Neural crest cell (in vitro differentiated cells): Measurements from ENCODE around the gene ACAP3. TPM values are rescaled to one million over a fixed set of nuclear protein-coding genes. Genes with fewer than 3 reads are reported as not detected.

Experiments
- DNase-seq: peaks from one replicate; pipeline ENCODE4 v3.0.0; 2021; ENCODE audit warnings: low read depth, mixed read lengths, low spot score
- H3K27ac Mint-ChIP-seq: one replicate; pipeline ENCODE4 v1.8.0; 2021; ENCODE audit warnings: mild to moderate bottlenecking, mixed read lengths; ENCODE audit not compliant: unreplicated experiment
- H3K27me3 Mint-ChIP-seq: 2 replicates; pipeline ENCODE4 v1.8.0; 2021; ENCODE audit warnings: low read depth, mild to moderate bottlenecking, mixed read lengths
- H3K36me3 Mint-ChIP-seq: 2 replicates; pipeline ENCODE4 v1.8.0; 2021; ENCODE audit warnings: low read depth, mild to moderate bottlenecking, mixed read lengths
- H3K4me1 Mint-ChIP-seq: 2 replicates; pipeline ENCODE4 v1.8.0; 2021; ENCODE audit warnings: mixed read lengths
- H3K4me3 Mint-ChIP-seq: one replicate; pipeline ENCODE4 v1.8.0; 2021; ENCODE audit warnings: mild to moderate bottlenecking, mixed read lengths
- H3K9me3 Mint-ChIP-seq: 2 replicates; pipeline ENCODE4 v1.8.0; 2021; ENCODE audit warnings: mixed read lengths
- total RNA-seq: library from RNA; stranded (reverse); gene quantifications from 2 replicates; pipeline ENCODE4 v1.2.1, GENCODE V29; 2021
- TF ChIP-seq, protein P1 (sequence below): fragments of 200-600 bp; sonication (generic); conservative IDR thresholded peaks from 2 replicates; pipeline ENCODE4 v1.5.0; 2021; ENCODE audit warnings: antibody characterized with exemption, mild to moderate bottlenecking

The ACAP3 gene
- total RNA-seq, 1 donor from 2014 or later: 124 TPM

DNA sequence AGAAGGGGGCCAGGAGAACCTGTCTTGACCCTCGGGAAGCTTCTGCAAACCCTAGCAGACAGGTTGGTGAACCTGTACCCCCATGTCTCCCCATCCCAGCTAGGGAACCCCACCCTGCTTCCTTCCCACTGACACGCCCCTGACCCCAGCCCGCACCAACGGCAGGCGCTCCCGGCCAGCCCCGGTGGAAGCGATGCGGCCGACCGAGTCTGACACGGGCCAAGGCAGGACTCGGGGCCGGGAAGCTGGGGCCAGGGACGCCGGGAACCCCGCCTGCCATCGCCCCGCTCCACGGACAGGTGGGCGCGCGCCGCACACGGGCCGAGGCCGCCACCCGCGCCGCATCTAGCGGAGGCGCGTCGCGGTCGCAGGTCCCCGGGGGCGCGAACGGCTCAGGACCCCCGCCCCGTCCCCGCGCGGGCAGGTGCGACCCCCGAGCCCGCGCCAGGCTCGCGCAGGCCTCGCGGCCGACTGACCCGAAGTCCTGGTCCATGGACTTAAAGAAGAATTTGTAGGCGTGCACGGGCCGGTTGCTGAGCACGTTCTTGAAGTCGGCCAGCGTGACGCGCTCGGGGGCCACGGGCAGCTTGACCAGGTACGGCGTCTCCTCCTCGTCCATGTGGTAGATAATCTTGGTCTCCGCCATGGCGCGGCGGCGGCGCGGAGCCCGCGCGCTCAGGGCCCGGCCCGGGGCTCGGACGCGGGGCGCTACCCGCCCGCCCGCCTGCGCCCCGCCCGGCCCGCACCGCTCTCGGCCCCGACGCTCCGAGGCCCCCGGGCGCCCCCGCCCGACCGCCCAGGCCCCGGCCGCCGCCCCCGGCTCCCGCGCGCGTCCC lies 40.9 kb upstream of the ACAP3 start:
- Mint-ChIP-seq H3K27ac (no peak overlapping the region), H3K27me3 (peaks cover 18% of the 10 kb centered on the region), H3K4me3 (peak overlapping the region; percentile 85), H3K9me3 (no peaks in the 10 kb centered on the region), H3K36me3 (no peaks in the 10 kb centered on the region), H3K4me1 (peaks cover 20% of the 10 kb centered on the region)
- TF ChIP-seq, protein P1, sequence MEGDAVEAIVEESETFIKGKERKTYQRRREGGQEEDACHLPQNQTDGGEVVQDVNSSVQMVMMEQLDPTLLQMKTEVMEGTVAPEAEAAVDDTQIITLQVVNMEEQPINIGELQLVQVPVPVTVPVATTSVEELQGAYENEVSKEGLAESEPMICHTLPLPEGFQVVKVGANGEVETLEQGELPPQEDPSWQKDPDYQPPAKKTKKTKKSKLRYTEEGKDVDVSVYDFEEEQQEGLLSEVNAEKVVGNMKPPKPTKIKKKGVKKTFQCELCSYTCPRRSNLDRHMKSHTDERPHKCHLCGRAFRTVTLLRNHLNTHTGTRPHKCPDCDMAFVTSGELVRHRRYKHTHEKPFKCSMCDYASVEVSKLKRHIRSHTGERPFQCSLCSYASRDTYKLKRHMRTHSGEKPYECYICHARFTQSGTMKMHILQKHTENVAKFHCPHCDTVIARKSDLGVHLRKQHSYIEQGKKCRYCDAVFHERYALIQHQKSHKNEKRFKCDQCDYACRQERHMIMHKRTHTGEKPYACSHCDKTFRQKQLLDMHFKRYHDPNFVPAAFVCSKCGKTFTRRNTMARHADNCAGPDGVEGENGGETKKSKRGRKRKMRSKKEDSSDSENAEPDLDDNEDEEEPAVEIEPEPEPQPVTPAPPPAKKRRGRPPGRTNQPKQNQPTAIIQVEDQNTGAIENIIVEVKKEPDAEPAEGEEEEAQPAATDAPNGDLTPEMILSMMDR: no peak
- DNase-seq: no peak

- TF ChIP-seq, protein P1: no peak
- no peaks in the 10 kb centered on the region for H3K36me3 Mint-ChIP-seq
- peaks cover 20% of the 10 kb centered on the region for H3K4me1 Mint-ChIP-seq
- H3K27me3 Mint-ChIP-seq: peaks cover 10% of the 10 kb centered on the region
- peak overlapping the region; percentile 85 for H3K4me3 Mint-ChIP-seq
- H3K27ac Mint-ChIP-seq: no peak overlapping the region
- no peak for DNase-seq
- no peaks in the 10 kb centered on the region for H3K9me3 Mint-ChIP-seq
These were observed 40.1 kb upstream of the ACAP3 start for GRCh38 chr1:1347663-1348419.

DNA sequence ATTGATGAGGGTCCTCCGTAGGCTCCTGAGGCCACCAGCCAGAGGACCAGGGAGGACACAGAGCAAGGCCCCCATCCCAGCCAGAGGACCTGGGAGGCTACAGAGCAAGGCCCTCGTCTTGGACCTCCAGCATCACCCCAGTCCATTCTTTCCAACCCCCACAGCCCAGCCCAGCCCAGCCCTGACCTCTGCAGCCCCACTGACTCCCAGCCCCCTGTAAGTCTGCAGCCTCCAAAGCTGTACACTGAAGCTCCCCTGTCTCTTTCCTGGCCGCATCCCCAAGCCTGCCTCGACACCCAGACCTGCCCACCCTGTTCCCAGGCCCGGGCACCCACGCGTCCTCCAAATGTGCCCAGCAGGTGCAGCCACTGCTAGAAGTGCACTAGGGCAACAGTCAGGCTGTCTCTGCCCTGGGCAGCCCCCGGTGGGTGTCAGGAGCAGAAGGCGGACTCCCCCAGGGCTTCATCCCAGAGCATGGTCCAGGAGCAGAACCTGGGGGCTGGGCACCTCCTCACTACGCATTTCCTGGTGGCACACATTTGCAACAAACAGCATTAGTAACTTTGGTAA lies 39.4 kb upstream of the ACAP3 start:
- Mint-ChIP-seq H3K27ac (no peak overlapping the region), H3K9me3 (no peaks in the 10 kb centered on the region), H3K27me3 (peaks cover 3% of the 10 kb centered on the region), H3K4me3 (peak overlapping the region; percentile 85), H3K4me1 (peaks cover 14% of the 10 kb centered on the region), H3K36me3 (no peaks in the 10 kb centered on the region)
- DNase-seq: no peak
- TF ChIP-seq, protein P1: no peak

DNA sequence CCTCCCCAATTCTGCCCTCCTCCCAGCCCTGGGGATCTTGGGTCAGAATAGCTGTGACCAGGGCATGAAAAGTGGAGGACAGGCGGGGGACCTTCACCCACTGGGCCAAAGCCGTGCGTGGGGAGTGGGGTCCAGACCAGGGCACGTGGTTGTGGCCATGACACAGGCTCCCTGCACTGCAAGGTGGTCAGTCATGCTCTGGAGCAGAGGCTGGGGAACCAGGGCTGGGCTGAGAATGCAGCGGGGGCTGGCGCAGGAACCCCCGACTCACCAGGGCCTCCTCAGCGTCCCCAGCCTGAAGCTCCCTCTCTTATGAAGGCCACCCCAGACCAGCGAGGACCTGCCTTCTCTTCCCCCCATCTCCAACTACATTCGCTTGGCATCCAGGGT lies 38.8 kb upstream of the ACAP3 start:
- no peak for DNase-seq
- no peak overlapping the region for H3K27ac Mint-ChIP-seq
- H3K4me3 Mint-ChIP-seq: peak overlapping the region; percentile 85
- H3K4me1 Mint-ChIP-seq: peaks cover 13% of the 10 kb centered on the region
- H3K27me3 Mint-ChIP-seq: no peaks in the 10 kb centered on the region
- no peaks in the 10 kb centered on the region for H3K9me3 Mint-ChIP-seq
- TF ChIP-seq, protein P1: no peak
- no peaks in the 10 kb centered on the region for H3K36me3 Mint-ChIP-seq

GRCh38 chr1:1345860-1346500 lies 38.2 kb upstream of the ACAP3 start:
- peaks cover 13% of the 10 kb centered on the region for H3K4me1 Mint-ChIP-seq
- DNase-seq: no peak
- TF ChIP-seq, protein P1: no peak
- H3K36me3 Mint-ChIP-seq: peaks cover 4% of the 10 kb centered on the region
- H3K4me3 Mint-ChIP-seq: peak overlapping the region; percentile 38
- no peaks in the 10 kb centered on the region for H3K9me3 Mint-ChIP-seq
- H3K27ac Mint-ChIP-seq: no peak overlapping the region
- no peaks in the 10 kb centered on the region for H3K27me3 Mint-ChIP-seq
